IMR-90 (cell line): ENCODE data around the gene COL23A1.

Experiments used
- BHLHE40 ChIP-seq: fragments of 150-350 bp; IDR thresholded peaks from 2 replicates; pipeline ENCODE4 v1.6.1; 2016; ENCODE audit warnings: mild to moderate bottlenecking, low read depth, low read length
- CTCF ChIP-seq: conservative IDR thresholded peaks from 2 replicates; pipeline ENCODE4 v1.5.1; 2012; ENCODE audit warnings: mild to moderate bottlenecking, low read depth, low read length, improper control_type of control experiment
- FOS ChIP-seq: fragments of 150-350 bp; IDR thresholded peaks from 2 replicates; pipeline ENCODE4 v1.6.1; 2016; ENCODE audit warnings: low read depth, low read length
- MAZ ChIP-seq: IDR thresholded peaks from 2 replicates; pipeline ENCODE4 v1.6.1; 2012; ENCODE audit warnings: low read depth, mild to moderate bottlenecking, low read length, improper control_type of control experiment, moderate library complexity, borderline replicate concordance
- MXI1 ChIP-seq: IDR thresholded peaks from 2 replicates; pipeline ENCODE4 v1.6.1; 2012; ENCODE audit warnings: low read depth, mild to moderate bottlenecking, low read length, moderate library complexity, borderline replicate concordance
- NFE2L2 ChIP-seq: fragments of 150-350 bp; IDR thresholded peaks from 2 replicates; pipeline ENCODE4 v1.6.1; 2016; ENCODE audit warnings: low read depth, mild to moderate bottlenecking, low read length
- POLR2A ChIP-seq: IDR thresholded peaks from 2 replicates; pipeline ENCODE4 v1.6.1; 2012; ENCODE audit warnings: mild to moderate bottlenecking, low read depth, low read length
- RAD21 ChIP-seq: IDR thresholded peaks from 2 replicates; pipeline ENCODE4 v1.6.1; 2012; ENCODE audit warnings: low read length, improper control_type of control experiment
- RCOR1 ChIP-seq: IDR thresholded peaks from 2 replicates; pipeline ENCODE4 v1.6.1; 2012; ENCODE audit warnings: mild to moderate bottlenecking, low read length, improper control_type of control experiment; ENCODE audit not compliant: insufficient replicate concordance
- RFX5 ChIP-seq: IDR thresholded peaks from 2 replicates; pipeline ENCODE4 v1.8.0; 2012; ENCODE audit warnings: low read depth, mild to moderate bottlenecking, low read length, moderate library complexity
- SMC3 ChIP-seq: fragments of 150-350 bp; IDR thresholded peaks from 2 replicates; pipeline ENCODE4 v1.6.1; 2016; ENCODE audit warnings: low read depth, mild to moderate bottlenecking, antibody characterized with exemption, low read length, moderate library complexity
- USF2 ChIP-seq: fragments of 150-350 bp; IDR thresholded peaks from 2 replicates; pipeline ENCODE4 v1.6.1; 2017; ENCODE audit warnings: mild to moderate bottlenecking, antibody characterized with exemption, low read length, low read depth

- no peak for TF ChIP-seq CTCF
- no peak for TF ChIP-seq POLR2A
- no peak for TF ChIP-seq BHLHE40
- TF ChIP-seq FOS = no peak
- no peak for TF ChIP-seq NFE2L2
- TF ChIP-seq SMC3 = no peak
- TF ChIP-seq RFX5 = no peak
- no peak for TF ChIP-seq USF2
- no peak for TF ChIP-seq RAD21
- TF ChIP-seq RCOR1 = no peak
- no peak for TF ChIP-seq MXI1
- no peak for TF ChIP-seq MAZ
Observed at GRCh38 chr5:178370102-178370501, 220.1 kb downstream of the COL23A1 start.
